NOMO-1 treated with DMSO at 0.1 percent for 48 hours (cell line): ENCODE measurements around the gene LYPD6B.

ENCODE experiments used
- DNase-seq: peaks from one replicate; lab custom pipeline; 2025; ENCODE audit not compliant: unreplicated experiment; lab: John Stamatoyannopoulos, UW

Gene LYPD6B

GRCh38 chr2:149155196-149155969 lies 116.9 kb downstream of the LYPD6B start:
- peak; percentile 65 for DNase-seq

- no peak for DNase-seq
Measured at GRCh38 chr2:149155988-149156387, 117.5 kb downstream of the LYPD6B start.

GRCh38 chr2:149156971-149157740 lies 118.7 kb downstream of the LYPD6B start:
- DNase-seq, result no peak

- no peak for DNase-seq
Measured at GRCh38 chr2:149158957-149159356, 120.5 kb downstream of the LYPD6B start.

GRCh38 chr2:149160195-149160594 lies 121.7 kb downstream of the LYPD6B start:
- DNase-seq, result no peak

- peak; percentile 91 for DNase-seq
Measured at GRCh38 chr2:149160701-149161217, 122.3 kb downstream of the LYPD6B start.

GRCh38 chr2:149161481-149162225 lies 123.2 kb downstream of the LYPD6B start:
- peak; percentile 86 for DNase-seq

GRCh38 chr2:149164296-149164695 lies 125.8 kb downstream of the LYPD6B start:
- no peak for DNase-seq

- DNase-seq, result no peak
Measured at GRCh38 chr2:149164827-149165226, 126.3 kb downstream of the LYPD6B start.

GRCh38 chr2:149167001-149167780 lies 128.7 kb downstream of the LYPD6B start:
- peak; percentile 40 for DNase-seq

GRCh38 chr2:149167941-149168340 lies 129.4 kb downstream of the LYPD6B start:
- peak; percentile 40 for DNase-seq

- DNase-seq, result no peak
Measured at GRCh38 chr2:149169656-149170055, 131.2 kb downstream of the LYPD6B start.

- DNase-seq, result no peak
Measured at GRCh38 chr2:149170156-149170555, 131.7 kb downstream of the LYPD6B start.

GRCh38 chr2:149170911-149171310 lies 132.4 kb downstream of the LYPD6B start:
- no peak for DNase-seq

GRCh38 chr2:149173220-149173619 lies 134.7 kb downstream of the LYPD6B start:
- no peak for DNase-seq

GRCh38 chr2:149175956-149176355 lies 137.5 kb downstream of the LYPD6B start:
- no peak for DNase-seq

- DNase-seq, result no peak
Measured at GRCh38 chr2:149178612-149179011, 140.1 kb downstream of the LYPD6B start.

- DNase-seq, result no peak
Measured at GRCh38 chr2:149180226-149180875, 141.9 kb downstream of the LYPD6B start.

- no peak for DNase-seq
Measured at GRCh38 chr2:149183187-149183586, 144.7 kb downstream of the LYPD6B start.

- no peak for DNase-seq
Measured at GRCh38 chr2:149184991-149185390, 146.5 kb downstream of the LYPD6B start.
